Astrocyte (in vitro differentiated cells and primary cell): Measurements from ENCODE around the gene USP34. TPM values are rescaled to one million over a fixed set of nuclear protein-coding genes. Genes with fewer than 3 reads are reported as not detected.

Experiments
- DNase-seq: peaks from one replicate; pipeline ENCODE4 v3.0.0-alpha.2; 2010; ENCODE audit warnings: low read depth
- FAIRE-seq: peaks from 2 replicates; lab custom pipeline; 2011; peaks lifted over from hg19 to GRCh38; lab: Jason Lieb, UNC
- H2AFZ ChIP-seq: 2 replicates; pipeline ENCODE4 v1.6.0; 2012; ENCODE audit warnings: low read depth, low read length, inconsistent platforms
- H3K27ac ChIP-seq: 2 replicates; pipeline ENCODE4 v1.5.1; 2011; ENCODE audit warnings: low read depth, low read length, inconsistent platforms
- H3K27me3 ChIP-seq: 2 replicates; pipeline ENCODE4 v1.6.0; 2011; ENCODE audit warnings: low read length, inconsistent platforms; ENCODE audit not compliant: insufficient read depth
- H3K36me3 ChIP-seq: 2 replicates; pipeline ENCODE4 v1.5.1; 2011; ENCODE audit warnings: low read length, inconsistent platforms; ENCODE audit not compliant: insufficient read depth
- H3K4me1 ChIP-seq: 2 replicates; pipeline ENCODE4 v1.5.1; 2011; ENCODE audit warnings: low read length, inconsistent platforms; ENCODE audit not compliant: insufficient read depth
- H3K4me2 ChIP-seq: 2 replicates; pipeline ENCODE4 v1.6.0; 2012; ENCODE audit warnings: low read length, inconsistent platforms
- H3K4me3 ChIP-seq: 2 replicates; pipeline ENCODE4 v1.5.1; 2011; ENCODE audit warnings: low read depth, mild to moderate bottlenecking, low read length, inconsistent platforms; ENCODE audit not compliant: insufficient read depth
- H3K79me2 ChIP-seq: 2 replicates; pipeline ENCODE4 v1.6.0; 2012; ENCODE audit warnings: mild to moderate bottlenecking, low read length, inconsistent platforms; ENCODE audit not compliant: insufficient read depth
- H3K9ac ChIP-seq: 2 replicates; pipeline ENCODE4 v1.6.0; 2012; ENCODE audit warnings: mild to moderate bottlenecking, low read length, inconsistent platforms
- H3K9me3 ChIP-seq: 2 replicates; pipeline ENCODE4 v1.5.1; 2012; ENCODE audit warnings: low read depth, mild to moderate bottlenecking, low read length, inconsistent platforms; ENCODE audit not compliant: insufficient read depth
- H4K20me1 ChIP-seq: 2 replicates; pipeline ENCODE4 v1.6.0; 2012; ENCODE audit warnings: low read length, inconsistent platforms; ENCODE audit not compliant: insufficient read depth
- H3K27ac Mint-ChIP-seq: one replicate; pipeline ENCODE4 v1.8.0; 2021; ENCODE audit warnings: mild to moderate bottlenecking, mixed read lengths; ENCODE audit not compliant: unreplicated experiment
- H3K27me3 Mint-ChIP-seq: one replicate; pipeline ENCODE4 v1.8.0; 2021; ENCODE audit warnings: low read depth, mixed read lengths; ENCODE audit not compliant: unreplicated experiment
- H3K36me3 Mint-ChIP-seq: one replicate; pipeline ENCODE4 v1.8.0; 2021; ENCODE audit warnings: low read depth, mixed read lengths; ENCODE audit not compliant: unreplicated experiment
- H3K4me1 Mint-ChIP-seq: one replicate; pipeline ENCODE4 v1.8.0; 2021; ENCODE audit warnings: low read depth, mixed read lengths; ENCODE audit not compliant: unreplicated experiment
- H3K4me3 Mint-ChIP-seq: one replicate; pipeline ENCODE4 v1.8.0; 2021; ENCODE audit warnings: mild to moderate bottlenecking, moderate library complexity, mixed read lengths; ENCODE audit not compliant: unreplicated experiment
- H3K9me3 Mint-ChIP-seq: one replicate; pipeline ENCODE4 v1.8.0; 2021; ENCODE audit warnings: mild to moderate bottlenecking, mixed read lengths; ENCODE audit not compliant: unreplicated experiment
- EZH2 ChIP-seq: IDR thresholded peaks from 2 replicates; pipeline ENCODE4 v1.6.1; 2012; ENCODE audit warnings: mild to moderate bottlenecking, low read length, inconsistent platforms; ENCODE audit not compliant: insufficient read depth
- total RNA-seq: library from RNA; stranded (reverse); gene quantifications from 2 replicates; pipeline ENCODE4 v1.2.1, GENCODE V29; 2021
- TF ChIP-seq, protein P1 (sequence below): IDR thresholded peaks from 2 replicates; pipeline ENCODE4 v1.5.1; 2011; ENCODE audit warnings: low read depth, mild to moderate bottlenecking, inconsistent platforms, low read length, moderate library complexity; ENCODE audit not compliant: insufficient read depth

Gene USP34
- total RNA-seq, 1 donor from 2014 or later = 99.9 TPM

- Mint-ChIP-seq H3K4me1 (peaks cover 34% of the 10 kb centered on the region), H3K27me3 (peaks cover 6% of the 10 kb centered on the region), H3K4me3 (peak overlapping the region; percentile 86), H3K27ac (peak overlapping the region; percentile 83), H3K36me3 (peaks cover 8% of the 10 kb centered on the region), H3K9me3 (peaks cover 2% of the 10 kb centered on the region)
- DNase-seq = peak; percentile 69
- FAIRE-seq = no peak
- TF ChIP-seq, protein P1, sequence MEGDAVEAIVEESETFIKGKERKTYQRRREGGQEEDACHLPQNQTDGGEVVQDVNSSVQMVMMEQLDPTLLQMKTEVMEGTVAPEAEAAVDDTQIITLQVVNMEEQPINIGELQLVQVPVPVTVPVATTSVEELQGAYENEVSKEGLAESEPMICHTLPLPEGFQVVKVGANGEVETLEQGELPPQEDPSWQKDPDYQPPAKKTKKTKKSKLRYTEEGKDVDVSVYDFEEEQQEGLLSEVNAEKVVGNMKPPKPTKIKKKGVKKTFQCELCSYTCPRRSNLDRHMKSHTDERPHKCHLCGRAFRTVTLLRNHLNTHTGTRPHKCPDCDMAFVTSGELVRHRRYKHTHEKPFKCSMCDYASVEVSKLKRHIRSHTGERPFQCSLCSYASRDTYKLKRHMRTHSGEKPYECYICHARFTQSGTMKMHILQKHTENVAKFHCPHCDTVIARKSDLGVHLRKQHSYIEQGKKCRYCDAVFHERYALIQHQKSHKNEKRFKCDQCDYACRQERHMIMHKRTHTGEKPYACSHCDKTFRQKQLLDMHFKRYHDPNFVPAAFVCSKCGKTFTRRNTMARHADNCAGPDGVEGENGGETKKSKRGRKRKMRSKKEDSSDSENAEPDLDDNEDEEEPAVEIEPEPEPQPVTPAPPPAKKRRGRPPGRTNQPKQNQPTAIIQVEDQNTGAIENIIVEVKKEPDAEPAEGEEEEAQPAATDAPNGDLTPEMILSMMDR = no peak
- TF ChIP-seq EZH2 = no peak
- peak overlapping the region; percentile 85 for H3K4me2 ChIP-seq
- H2AFZ ChIP-seq = peak overlapping the region; percentile 40
- no peaks in the 10 kb centered on the region for H3K9me3 ChIP-seq
- H4K20me1 ChIP-seq = peaks cover 13% of the 10 kb centered on the region
- peak overlapping the region; percentile 31 for H3K4me3 ChIP-seq
- no peak overlapping the region for H3K9ac ChIP-seq
- peak overlapping the region; percentile 1 for H3K27ac ChIP-seq
- peaks cover 39% of the 10 kb centered on the region for H3K4me1 ChIP-seq
- peaks cover 53% of the 10 kb centered on the region for H3K79me2 ChIP-seq
- H3K36me3 ChIP-seq = peaks cover 19% of the 10 kb centered on the region
- no peaks in the 10 kb centered on the region for H3K27me3 ChIP-seq
Measured at GRCh38 chr2:61179701-61180639, 290.9 kb downstream of the USP34 start.

- H3K9me3 Mint-ChIP-seq = peaks cover 2% of the 10 kb centered on the region
- peak; percentile 30 for DNase-seq
Measured at GRCh38 chr2:61178603-61179545, 292.0 kb downstream of the USP34 start.

More at GRCh38 chr2:61178603-61179545, 292.0 kb downstream of the USP34 start:
- Histone ChIP-seq H4K20me1 (peaks cover 10% of the 10 kb centered on the region), H3K9me3 (no peaks in the 10 kb centered on the region), H3K27ac (peak overlapping the region; percentile 1), H3K4me1 (peaks cover 39% of the 10 kb centered on the region), H3K36me3 (peaks cover 14% of the 10 kb centered on the region), H2AFZ (no peak overlapping the region), H3K4me2 (peak overlapping the region; percentile 85), H3K27me3 (no peaks in the 10 kb centered on the region), H3K9ac (peak overlapping the region; percentile 3), H3K79me2 (peaks cover 52% of the 10 kb centered on the region), H3K4me3 (peak overlapping the region; percentile 66)
- Mint-ChIP-seq H3K27ac (peak overlapping the region; percentile 83), H3K36me3 (peaks cover 5% of the 10 kb centered on the region), H3K4me1 (peaks cover 34% of the 10 kb centered on the region), H3K4me3 (peak overlapping the region; percentile 86), H3K27me3 (peaks cover 6% of the 10 kb centered on the region)
- TF ChIP-seq, protein P1 = no peak
- TF ChIP-seq EZH2 = no peak
- FAIRE-seq = no peak
